ENCODE measurements around the gene BCAS1. TPM values are rescaled to one million over a fixed set of nuclear protein-coding genes. Genes with fewer than 3 reads are reported as not detected.

BCAS1 gene
- total RNA-seq, 1 donor from 2014 or later: not detected

GRCh38 chr20:54097236-54097529 lies 26.8 kb upstream of the BCAS1 start:
- no peak overlapping the region for H3K27ac Mint-ChIP-seq (ENCODE audit: unreplicated experiment)
- peaks cover 27% of the 10 kb centered on the region for H3K27me3 Mint-ChIP-seq (ENCODE audit: unreplicated experiment)
- no peak for DNase-seq (ENCODE audit: extremely low spot score, unreplicated experiment)
- TF ChIP-seq CTCF (IDR thresholded peaks at IDR 0.05): no peak
- no peaks in the 10 kb centered on the region for H3K4me1 Mint-ChIP-seq (ENCODE audit: unreplicated experiment)
- H3K4me3 Mint-ChIP-seq (ENCODE audit: unreplicated experiment): no peak overlapping the region
- no peaks in the 10 kb centered on the region for H3K36me3 Mint-ChIP-seq (ENCODE audit: unreplicated experiment)
- H3K9me3 Mint-ChIP-seq (ENCODE audit: unreplicated experiment): no peaks in the 10 kb centered on the region

GRCh38 chr20:54095824-54096223 lies 25.4 kb upstream of the BCAS1 start:
- H3K36me3 Mint-ChIP-seq (ENCODE audit: unreplicated experiment): no peaks in the 10 kb centered on the region
- TF ChIP-seq CTCF (IDR thresholded peaks at IDR 0.05): no peak
- no peak for DNase-seq (ENCODE audit: extremely low spot score, unreplicated experiment)
- no peaks in the 10 kb centered on the region for H3K9me3 Mint-ChIP-seq (ENCODE audit: unreplicated experiment)
- no peak overlapping the region for H3K27ac Mint-ChIP-seq (ENCODE audit: unreplicated experiment)
- H3K27me3 Mint-ChIP-seq (ENCODE audit: unreplicated experiment): peaks cover 26% of the 10 kb centered on the region
- no peak overlapping the region for H3K4me3 Mint-ChIP-seq (ENCODE audit: unreplicated experiment)
- no peaks in the 10 kb centered on the region for H3K4me1 Mint-ChIP-seq (ENCODE audit: unreplicated experiment)

- no peaks in the 10 kb centered on the region for H3K36me3 Mint-ChIP-seq (ENCODE audit: unreplicated experiment)
- H3K9me3 Mint-ChIP-seq (ENCODE audit: unreplicated experiment): no peaks in the 10 kb centered on the region
- no peak for TF ChIP-seq CTCF (IDR thresholded peaks at IDR 0.05)
- no peak overlapping the region for H3K27ac Mint-ChIP-seq (ENCODE audit: unreplicated experiment)
- no peak overlapping the region for H3K4me3 Mint-ChIP-seq (ENCODE audit: unreplicated experiment)
- no peaks in the 10 kb centered on the region for H3K4me1 Mint-ChIP-seq (ENCODE audit: unreplicated experiment)
- H3K27me3 Mint-ChIP-seq (ENCODE audit: unreplicated experiment): peaks cover 23% of the 10 kb centered on the region
- no peak for DNase-seq (ENCODE audit: extremely low spot score, unreplicated experiment)
Observed at GRCh38 chr20:54094268-54094580, 23.8 kb upstream of the BCAS1 start.

GRCh38 chr20:54093423-54094267 lies 23.3 kb upstream of the BCAS1 start:
- TF ChIP-seq CTCF (IDR thresholded peaks at IDR 0.05): no peak
- Mint-ChIP-seq H3K27me3 (ENCODE audit: unreplicated experiment) (peaks cover 21% of the 10 kb centered on the region), H3K27ac (ENCODE audit: unreplicated experiment) (no peak overlapping the region), H3K9me3 (ENCODE audit: unreplicated experiment) (no peaks in the 10 kb centered on the region), H3K36me3 (ENCODE audit: unreplicated experiment) (no peaks in the 10 kb centered on the region), H3K4me1 (ENCODE audit: unreplicated experiment) (no peaks in the 10 kb centered on the region), H3K4me3 (ENCODE audit: unreplicated experiment) (no peak overlapping the region)
- no peak for DNase-seq (ENCODE audit: extremely low spot score, unreplicated experiment)

- TF ChIP-seq CTCF (IDR thresholded peaks at IDR 0.05): no peak
- H3K27me3 Mint-ChIP-seq (ENCODE audit: unreplicated experiment): peaks cover 14% of the 10 kb centered on the region
- no peak overlapping the region for H3K4me3 Mint-ChIP-seq (ENCODE audit: unreplicated experiment)
- no peak overlapping the region for H3K27ac Mint-ChIP-seq (ENCODE audit: unreplicated experiment)
- H3K9me3 Mint-ChIP-seq (ENCODE audit: unreplicated experiment): no peaks in the 10 kb centered on the region
- no peaks in the 10 kb centered on the region for H3K36me3 Mint-ChIP-seq (ENCODE audit: unreplicated experiment)
- no peaks in the 10 kb centered on the region for H3K4me1 Mint-ChIP-seq (ENCODE audit: unreplicated experiment)
- no peak for DNase-seq (ENCODE audit: extremely low spot score, unreplicated experiment)
Observed at GRCh38 chr20:54092021-54092420, 21.6 kb upstream of the BCAS1 start.

Data from osteocyte (in vitro differentiated cells).